HG03097 (cell line): ENCODE measurements around the gene RHO.
A peak's percentile ranks its signal among the peaks of the same experiment; 100 is the strongest.
"Not testable (repeated sequence)": the region's sequence is repeated elsewhere in the genome, so short reads cannot be mapped to it uniquely, and the experiment has no call there.

Source experiments
- ATAC-seq: cut with Tn5 transposase; IDR thresholded peaks from one replicate; pipeline ENCODE4 v1.9.1; 2021; ENCODE audit not compliant: unreplicated experiment, low FRiP score

Gene RHO

GRCh38 chr3:129528589-129529100 lies at the start of gene RHO:
TSS of gene RHO (plus strand) at chr3:129528639. CDS start at chr3:129528734, 95 bp downstream.
- no peak for ATAC-seq

GRCh38 chr3:129481225-129481765 lies 47.1 kb upstream of the RHO start:
- not testable (repeated sequence) for ATAC-seq

DNA sequence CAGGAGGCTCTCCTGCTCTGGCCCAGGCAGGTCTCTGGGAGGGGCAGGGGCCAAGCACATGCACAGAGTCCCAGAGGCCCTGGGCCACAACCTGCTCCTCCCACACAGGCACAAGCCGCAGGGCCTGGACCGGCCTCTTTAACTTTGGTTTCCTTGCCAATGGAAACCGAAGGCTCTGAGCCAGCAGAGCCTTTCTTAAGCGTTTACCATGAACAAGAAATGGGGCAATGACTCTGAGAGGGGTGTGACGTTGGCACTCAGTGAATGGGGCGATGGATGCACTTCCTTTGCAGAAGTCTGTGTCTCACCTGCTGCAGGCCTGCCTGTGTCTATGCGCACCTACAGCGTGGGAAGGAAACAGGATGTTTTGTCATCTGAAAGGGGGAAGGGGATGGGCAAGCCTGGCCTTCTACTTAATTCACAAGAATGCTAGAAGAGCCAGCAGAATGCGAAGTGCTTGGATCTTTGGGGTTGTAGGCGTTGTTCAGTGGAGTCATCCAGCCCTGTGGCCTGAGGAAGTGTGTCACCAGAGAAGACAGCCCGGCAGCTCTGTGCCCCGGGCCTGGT lies 46.6 kb upstream of the RHO start:
- no peak for ATAC-seq

DNA sequence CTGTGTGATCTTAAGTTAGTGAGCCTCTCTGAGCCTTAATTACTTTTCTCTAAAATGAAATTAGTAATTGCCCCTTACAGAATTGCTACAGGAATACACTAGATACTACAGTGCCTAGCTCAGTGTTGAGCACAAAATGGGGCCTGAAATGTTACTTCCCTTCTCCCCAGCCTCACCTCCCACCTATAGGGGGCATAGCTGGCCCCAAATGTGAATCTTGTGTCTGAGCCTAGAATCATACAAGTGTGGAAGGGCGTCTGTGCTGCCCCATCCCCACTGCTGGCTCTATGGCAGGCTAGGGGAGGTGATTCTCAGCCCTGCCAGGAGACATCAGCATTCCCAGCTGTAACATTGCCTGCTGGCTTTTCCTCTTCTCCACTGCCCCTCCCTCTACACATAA lies 45.7 kb upstream of the RHO start:
- no peak for ATAC-seq

DNA sequence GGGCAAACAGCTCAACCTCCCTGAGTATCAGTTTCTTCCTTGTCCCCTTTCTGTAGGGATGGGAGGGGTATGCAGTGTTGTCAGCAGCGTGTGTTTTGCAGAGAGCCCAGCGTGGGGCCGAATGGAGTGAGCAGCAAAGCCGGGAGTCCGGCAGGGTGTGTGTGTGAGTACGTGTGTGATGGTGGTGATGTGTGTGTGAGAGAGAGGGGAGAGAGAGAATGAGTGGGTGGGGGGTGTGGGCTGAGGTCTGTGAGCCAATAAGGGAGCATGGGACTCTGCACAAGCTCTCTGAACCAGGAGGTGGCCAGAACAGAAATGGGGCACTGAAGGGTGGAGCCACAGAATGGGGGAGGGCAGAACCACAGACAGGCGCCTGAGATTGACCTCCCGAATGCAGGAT lies 44.6 kb upstream of the RHO start:
- no peak for ATAC-seq

- not testable (repeated sequence) for ATAC-seq
Observed at GRCh38 chr3:129485146-129485545, 43.3 kb upstream of the RHO start.

- no peak for ATAC-seq
Observed at GRCh38 chr3:129485721-129486663, 42.4 kb upstream of the RHO start.

GRCh38 chr3:129486664-129487035 lies 41.8 kb upstream of the RHO start:
- ATAC-seq = no peak

GRCh38 chr3:129487183-129487867 lies 41.1 kb upstream of the RHO start:
- no peak for ATAC-seq

GRCh38 chr3:129487868-129488335 lies 40.5 kb upstream of the RHO start:
- ATAC-seq = not testable (repeated sequence)

DNA sequence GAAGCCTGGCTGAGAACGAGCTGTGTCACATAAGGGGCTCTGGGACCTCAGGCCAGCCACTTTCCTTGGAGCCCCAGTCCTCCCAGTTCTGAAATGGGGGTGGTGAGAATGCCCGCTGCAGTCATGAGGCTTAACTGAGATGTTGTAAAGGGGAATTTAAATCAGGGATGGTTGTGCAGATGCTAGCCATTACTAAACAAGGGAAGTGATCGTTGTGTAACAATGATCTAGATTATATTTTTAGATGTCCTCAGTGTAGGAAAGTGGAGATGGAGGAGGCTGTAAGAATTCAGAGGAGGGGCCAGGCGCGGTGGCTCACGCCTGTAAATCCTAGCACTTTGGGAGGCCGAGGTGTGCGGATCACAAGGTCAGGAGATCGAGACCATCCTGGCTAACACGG lies 39.2 kb upstream of the RHO start:
- not testable (repeated sequence) for ATAC-seq

DNA sequence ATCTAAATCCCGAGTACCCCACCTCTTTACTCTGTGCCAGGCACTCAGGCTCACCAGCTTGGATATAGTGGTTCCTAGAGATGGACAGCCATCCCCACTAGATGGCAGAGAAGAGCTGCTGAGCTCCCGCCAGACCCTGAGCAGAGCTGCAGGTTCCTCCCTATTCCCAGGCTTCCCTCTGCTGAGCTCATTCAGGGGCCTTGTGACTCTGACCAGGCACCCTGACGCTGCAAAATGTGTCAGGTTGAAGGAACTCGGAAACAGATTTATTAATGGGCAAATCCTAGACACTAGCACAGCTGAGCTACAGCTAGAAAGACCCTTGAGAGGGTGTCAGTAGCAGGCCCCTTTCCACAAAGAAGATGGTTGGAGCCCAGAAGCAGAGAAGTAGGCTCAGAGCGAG lies 38.2 kb upstream of the RHO start:
- peak; percentile 74 for ATAC-seq

GRCh38 chr3:129491077-129491476 lies 37.4 kb upstream of the RHO start:
- not testable (repeated sequence) for ATAC-seq

DNA sequence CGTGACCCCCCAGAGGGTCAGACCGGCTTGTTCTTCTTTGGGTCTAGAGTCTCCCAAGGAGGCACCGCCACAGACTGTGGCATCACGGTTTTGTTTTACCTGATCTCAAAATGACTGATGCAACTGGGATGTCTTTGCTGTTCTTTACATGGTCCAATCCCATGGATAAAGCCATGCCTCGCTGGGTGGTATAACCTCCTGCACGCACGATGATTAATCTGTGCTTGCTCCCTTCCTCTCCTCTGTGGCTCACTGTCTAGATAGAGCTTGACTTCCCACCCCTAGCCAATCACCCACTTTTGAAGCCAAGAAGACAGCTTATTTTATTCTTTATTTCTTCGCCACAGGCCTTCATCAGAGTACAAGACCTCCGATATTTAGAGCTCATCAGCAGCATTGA lies 36.6 kb upstream of the RHO start:
- ATAC-seq = no peak

- no peak for ATAC-seq
Observed at GRCh38 chr3:129492691-129493090, 35.7 kb upstream of the RHO start.

GRCh38 chr3:129493206-129493605 lies 35.2 kb upstream of the RHO start:
- ATAC-seq = no peak

DNA sequence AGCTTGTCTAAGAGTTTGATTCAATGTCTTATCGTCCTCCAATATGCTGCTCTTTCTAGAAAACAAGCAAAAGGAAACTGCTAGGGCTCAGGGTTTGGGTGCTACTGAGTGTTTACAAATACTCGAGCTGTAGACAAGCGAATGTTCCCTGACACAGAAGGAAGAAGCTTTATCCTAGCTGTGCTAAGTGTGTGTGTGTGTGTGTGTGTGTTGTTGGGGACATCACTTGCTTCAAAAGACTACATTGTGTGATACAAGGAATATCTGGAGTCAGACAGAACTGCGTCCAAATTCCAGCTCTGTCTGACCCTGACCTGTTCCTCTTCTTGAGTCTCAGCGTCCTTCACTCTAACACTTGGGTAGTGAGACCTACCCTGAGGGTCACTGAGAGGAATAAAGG lies 33.9 kb upstream of the RHO start:
- ATAC-seq = not testable (repeated sequence)

DNA sequence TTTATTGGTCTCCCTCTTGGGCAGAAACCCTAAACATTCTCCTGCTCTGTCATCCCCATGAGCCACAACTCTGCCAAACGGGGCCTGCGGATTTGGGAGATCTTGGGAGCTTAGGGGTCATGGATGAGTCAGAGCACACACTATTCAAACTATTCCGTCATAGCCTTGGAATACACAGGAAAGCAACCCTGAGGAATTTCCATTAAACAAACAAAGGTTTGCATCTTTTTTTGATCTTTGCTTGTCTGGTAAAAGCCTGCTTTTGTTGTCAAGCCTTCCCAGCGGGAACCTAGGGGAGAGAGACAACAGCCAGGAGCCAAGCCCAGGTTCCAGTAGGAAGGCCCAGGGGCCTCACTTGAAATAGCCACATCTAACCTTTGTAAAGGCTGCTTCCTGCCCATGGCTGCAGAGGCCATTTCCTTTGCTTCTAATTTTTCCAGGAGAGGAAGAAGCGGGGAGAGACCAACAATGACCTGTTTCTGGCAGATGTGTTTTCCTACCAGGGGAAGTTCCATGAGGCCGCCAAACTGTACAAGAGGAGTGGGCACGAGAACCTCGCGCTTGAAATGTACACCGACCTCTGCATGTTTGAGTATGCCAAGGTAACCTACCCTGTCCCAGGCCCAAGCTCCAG lies 33.3 kb upstream of the RHO start:
- ATAC-seq = not testable (repeated sequence)

DNA sequence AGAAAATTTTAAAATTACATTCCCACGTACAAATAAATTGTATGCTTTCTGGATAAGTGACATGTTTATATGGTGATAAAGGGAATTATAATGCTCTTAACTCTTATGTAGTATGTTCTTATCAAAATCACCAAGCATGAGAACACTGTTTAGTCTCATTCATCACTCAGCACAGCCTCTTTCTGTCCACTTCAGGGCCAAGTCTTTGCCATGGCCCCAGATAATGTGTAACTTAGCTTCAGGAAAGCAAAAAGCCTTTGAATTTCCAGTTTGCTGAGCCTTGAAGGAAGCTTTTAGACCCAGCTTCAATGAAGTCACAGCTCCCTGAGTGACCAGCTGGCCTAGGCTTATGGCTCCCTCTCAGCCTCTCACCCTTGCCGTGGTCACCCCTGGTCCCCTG lies 30.6 kb upstream of the RHO start:
- not testable (repeated sequence) for ATAC-seq
